GM18909 (cell line): ENCODE results near the gene NUDT13.
A peak's percentile ranks its signal among the peaks of the same experiment; 100 is the strongest.
"Not testable (repeated sequence)": the region's sequence is repeated elsewhere in the genome, so short reads cannot be mapped to it uniquely, and the experiment has no call there.

ENCODE experiments used
- ATAC-seq: cut with Tn5 transposase; IDR thresholded peaks from one replicate; pipeline ENCODE4 v1.9.1; 2021; ENCODE audit warnings: mild to moderate bottlenecking; ENCODE audit not compliant: unreplicated experiment, poor library complexity

NUDT13 gene

GRCh38 chr10:73097305-73097670, 13.0 kb upstream of the NUDT13 start:
- ATAC-seq = no peak

GRCh38 chr10:73099141-73099540, 11.1 kb upstream of the NUDT13 start:
- no peak for ATAC-seq

- no peak for ATAC-seq
Observed at GRCh38 chr10:73106301-73106700, 4.0 kb upstream of the NUDT13 start.

GRCh38 chr10:73109248-73109652, 1.0 kb upstream of the NUDT13 start:
- not testable (repeated sequence) for ATAC-seq

GRCh38 chr10:73112032-73112431, 1.8 kb downstream of the NUDT13 start:
- not testable (repeated sequence) for ATAC-seq

GRCh38 chr10:73113551-73113950, 3.3 kb downstream of the NUDT13 start:
- no peak for ATAC-seq

GRCh38 chr10:73116017-73116416, 5.8 kb downstream of the NUDT13 start:
- ATAC-seq = no peak

GRCh38 chr10:73117976-73118743, 7.9 kb downstream of the NUDT13 start:
- ATAC-seq = peak; percentile 65

- no peak for ATAC-seq
Observed at GRCh38 chr10:73119457-73119856, 9.2 kb downstream of the NUDT13 start.

- ATAC-seq = no peak
Observed at GRCh38 chr10:73119952-73120351, 9.7 kb downstream of the NUDT13 start.

GRCh38 chr10:73126343-73126742, 16.1 kb downstream of the NUDT13 start:
- ATAC-seq = no peak

GRCh38 chr10:73131301-73131700, 21.0 kb downstream of the NUDT13 start:
- ATAC-seq = no peak

GRCh38 chr10:73131913-73132686, 21.8 kb downstream of the NUDT13 start:
- ATAC-seq = no peak

- ATAC-seq = no peak
Observed at GRCh38 chr10:73134727-73135126, 24.5 kb downstream of the NUDT13 start.

GRCh38 chr10:73136627-73137026, 26.4 kb downstream of the NUDT13 start:
- ATAC-seq = no peak

- no peak for ATAC-seq
Observed at GRCh38 chr10:73139251-73139650, 29.0 kb downstream of the NUDT13 start.

GRCh38 chr10:73141603-73142002, 31.3 kb downstream of the NUDT13 start:
- no peak for ATAC-seq

- not testable (repeated sequence) for ATAC-seq
Observed at GRCh38 chr10:73150633-73151413, 40.6 kb downstream of the NUDT13 start.

- ATAC-seq = no peak
Observed at GRCh38 chr10:73152009-73152408, 41.8 kb downstream of the NUDT13 start.

- ATAC-seq = no peak
Observed at GRCh38 chr10:73156054-73156453, 45.8 kb downstream of the NUDT13 start.
